ENCODE results near the gene GBA2. TPM values are rescaled to one million over a fixed set of nuclear protein-coding genes. Genes with fewer than 3 reads are reported as not detected.

The GBA2 gene
- total RNA-seq, 1 donor from 2014 or later, result 102 TPM

DNA sequence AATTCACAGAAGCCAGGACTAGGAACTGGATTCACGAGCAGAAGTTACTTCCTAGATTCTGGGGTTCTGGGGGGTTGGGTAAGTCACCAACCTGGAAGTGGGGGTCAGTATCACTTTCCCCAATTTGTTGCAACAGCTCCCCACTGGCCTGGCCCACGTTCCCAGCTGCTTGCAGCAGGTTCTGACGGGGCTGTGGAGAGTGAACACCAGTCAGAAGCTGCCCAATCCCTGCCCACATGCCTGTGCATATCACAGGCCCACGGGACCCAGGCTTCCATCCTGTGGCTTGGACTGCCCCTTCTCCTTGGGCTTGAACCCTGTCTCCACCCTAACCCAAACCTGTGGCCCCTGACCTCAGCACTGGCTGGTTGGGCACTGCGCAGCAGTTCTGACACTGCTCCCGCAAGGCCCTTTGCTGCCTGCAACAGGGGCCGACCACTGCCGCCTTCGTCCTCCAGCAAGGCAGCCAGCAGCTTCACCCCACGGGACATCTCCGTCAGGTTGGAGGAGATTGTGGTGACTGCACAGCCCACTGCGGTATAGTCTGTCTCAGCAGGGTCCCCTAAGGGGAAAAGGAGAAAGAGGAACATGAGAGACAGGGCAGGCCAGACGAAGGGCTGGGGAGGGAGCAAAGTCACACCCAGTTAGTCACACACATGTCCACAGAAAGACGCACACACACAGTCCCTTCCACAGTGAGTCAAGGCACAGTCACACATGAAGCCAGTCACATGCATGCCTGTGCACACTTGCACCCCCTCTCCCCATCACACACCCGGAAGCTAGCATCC is 30.1 kb downstream of the GBA2 start:
- no peak for DNase-seq (ENCODE audit: extremely low read depth, low read depth, low spot score)

DNA sequence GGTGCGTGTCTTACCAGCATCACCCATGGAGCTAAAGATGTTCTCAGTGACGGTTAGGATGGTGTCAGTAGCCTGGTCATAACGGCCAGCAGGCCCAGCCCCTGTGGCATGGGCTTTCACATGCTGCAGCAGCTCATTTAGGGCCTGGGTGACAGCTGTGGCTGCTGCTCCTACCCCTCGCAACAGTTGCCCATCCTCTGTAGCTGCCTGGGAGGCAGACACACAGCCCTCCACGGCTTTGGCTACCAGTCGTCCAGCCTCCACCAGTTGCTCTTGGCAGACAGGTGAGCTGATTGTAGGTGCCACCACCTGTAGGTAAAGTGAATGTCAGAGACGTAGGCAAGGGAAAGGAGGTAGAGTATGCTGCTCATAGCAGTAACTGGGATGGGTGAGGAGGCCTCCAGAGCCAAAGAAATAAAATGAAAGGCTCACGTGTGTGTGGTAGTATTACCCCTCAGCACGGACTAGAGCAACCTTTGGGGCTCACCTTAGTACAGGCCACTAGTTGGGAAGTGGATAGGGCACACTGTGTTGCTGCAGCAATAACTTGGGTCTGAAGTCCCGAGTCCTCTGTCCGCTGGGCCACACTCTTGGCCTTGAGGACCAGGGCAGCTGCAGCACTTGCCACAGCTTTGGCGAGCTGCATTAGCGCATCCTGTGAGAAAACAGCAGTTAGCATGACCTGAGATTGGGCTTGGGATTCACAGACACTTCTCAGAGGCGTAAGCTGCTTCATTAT is 31.7 kb downstream of the GBA2 start:
- DNase-seq (ENCODE audit: extremely low read depth, low read depth, low spot score), result no peak

DNA sequence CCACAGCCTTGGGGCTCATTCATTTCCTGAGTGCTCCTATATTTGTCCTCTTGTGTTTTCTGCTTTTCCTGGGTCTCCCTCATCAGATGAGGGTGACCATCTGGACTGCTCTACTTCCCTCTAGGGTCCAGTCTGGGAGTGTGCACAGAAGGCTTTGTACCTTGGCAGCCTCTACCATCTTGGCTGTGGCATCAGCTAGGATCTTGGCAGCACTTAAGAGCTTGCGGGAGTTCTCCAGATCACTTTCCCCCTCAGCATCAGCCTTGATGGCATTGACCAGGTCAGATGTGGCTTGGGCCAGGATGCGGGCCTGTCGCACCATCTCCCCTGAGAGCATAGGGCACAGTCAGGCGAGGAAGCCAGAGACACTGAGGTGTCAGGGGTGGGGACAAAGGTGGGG is 32.8 kb downstream of the GBA2 start:
- no peak for DNase-seq (ENCODE audit: extremely low read depth, low read depth, low spot score)

- DNase-seq (ENCODE audit: extremely low read depth, low read depth, low spot score), result no peak
These were observed 34.3 kb downstream of the GBA2 start for GRCh38 chr9:35714579-35715252.

GRCh38 chr9:35714123-35714522 is 34.9 kb downstream of the GBA2 start:
- no peak for DNase-seq (ENCODE audit: extremely low read depth, low read depth, low spot score)

DNA sequence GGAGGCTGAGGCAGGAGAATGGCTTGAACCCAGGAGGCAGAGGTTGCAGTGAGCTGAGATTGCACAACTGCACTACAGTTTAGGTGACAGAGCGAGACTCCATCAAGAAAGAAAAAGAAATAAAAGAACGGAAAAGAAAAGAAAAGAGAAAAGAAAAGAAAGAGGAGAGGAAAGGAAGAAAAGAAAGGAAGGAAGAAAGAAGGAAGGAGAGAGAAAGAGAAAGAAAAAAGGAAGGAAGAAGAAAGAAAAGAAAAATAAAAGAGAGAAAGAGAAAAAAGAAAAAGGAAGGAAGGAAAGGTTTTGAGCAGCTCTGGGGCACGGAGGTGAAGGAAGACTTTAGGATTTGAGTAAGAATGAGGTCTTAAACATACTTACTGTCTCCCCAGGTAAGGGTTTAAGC is 35.5 kb downstream of the GBA2 start:
- DNase-seq (ENCODE audit: extremely low read depth, low read depth, low spot score), result no peak

GRCh38 chr9:35712762-35713400 is 36.1 kb downstream of the GBA2 start:
- no peak for DNase-seq (ENCODE audit: extremely low read depth, low read depth, low spot score)

GRCh38 chr9:35711501-35712428 is 37.3 kb downstream of the GBA2 start:
- DNase-seq (ENCODE audit: extremely low read depth, low read depth, low spot score), result no peak

DNA sequence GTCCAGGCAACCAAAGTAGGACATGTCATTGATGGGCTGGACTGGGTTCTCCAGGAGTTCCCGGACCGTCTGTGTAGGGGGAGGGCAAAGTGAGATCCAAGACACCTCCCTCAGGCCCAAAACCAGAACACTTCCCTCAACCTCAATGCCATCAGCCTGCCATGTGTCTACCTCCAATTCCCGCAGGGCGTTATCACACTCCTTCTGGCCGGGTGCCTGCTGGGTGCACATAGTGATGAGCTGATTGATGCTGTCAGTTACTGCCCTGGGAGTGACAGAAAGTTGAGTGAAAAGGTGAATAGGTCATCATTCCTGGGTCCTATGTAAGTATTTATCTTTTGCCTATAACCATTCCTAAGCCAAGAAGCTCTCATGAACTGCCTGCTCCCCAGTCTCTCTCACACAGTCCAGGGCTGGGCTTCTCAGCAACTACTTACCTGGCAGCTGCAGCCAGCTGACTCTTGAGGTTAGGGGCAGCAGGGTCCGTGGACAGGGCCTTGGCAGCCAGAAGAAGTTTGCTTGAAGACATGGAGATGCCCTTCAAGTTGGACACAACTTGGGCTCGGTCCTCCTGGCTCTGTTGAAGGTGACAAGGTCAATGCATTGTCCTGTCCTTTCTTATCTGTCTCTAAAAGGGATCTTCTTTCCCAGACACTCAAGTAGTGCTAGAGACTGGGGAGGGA is 38.1 kb downstream of the GBA2 start:
- no peak for DNase-seq (ENCODE audit: extremely low read depth, low read depth, low spot score)

DNA sequence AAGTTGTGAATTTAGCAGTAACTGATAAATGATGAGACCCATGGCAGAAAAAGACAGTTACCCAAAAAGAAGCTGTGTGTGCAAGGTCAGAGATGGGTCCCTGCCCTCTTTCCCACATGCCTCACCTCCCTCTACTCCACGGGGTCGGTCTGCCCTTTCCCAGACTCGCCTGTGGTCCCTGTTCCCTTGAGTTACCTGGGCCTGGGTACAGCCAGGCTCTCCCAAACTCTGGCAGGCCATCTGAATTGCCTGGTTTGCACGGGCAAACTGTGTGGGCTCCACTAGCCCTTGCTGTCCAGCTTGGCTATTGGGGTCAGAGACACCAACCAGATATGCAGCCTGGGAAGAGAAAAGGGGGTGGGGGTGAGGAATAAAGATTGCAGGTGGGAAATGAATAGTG is 40.9 kb downstream of the GBA2 start:
- DNase-seq (ENCODE audit: extremely low read depth, low read depth, low spot score), result no peak

DNA sequence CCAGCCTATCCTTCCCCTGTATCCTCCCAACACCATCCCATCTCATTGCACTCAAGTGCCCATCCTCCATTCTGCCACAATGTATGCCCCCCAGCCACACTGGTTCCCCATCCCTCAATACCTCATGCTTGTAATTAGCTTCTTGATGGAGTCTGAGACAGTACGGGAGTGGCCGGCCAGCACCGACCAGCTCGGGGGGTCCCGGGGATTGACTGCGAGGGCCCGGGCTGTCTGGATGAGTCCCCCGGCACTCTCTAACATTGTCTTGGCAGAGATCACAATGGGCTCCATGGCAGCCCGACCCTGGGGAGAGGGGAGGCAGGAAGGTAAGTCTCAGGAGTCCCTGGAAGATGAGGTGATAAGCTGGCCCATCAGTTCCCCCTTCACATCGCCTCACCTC is 42.1 kb downstream of the GBA2 start:
- DNase-seq (ENCODE audit: extremely low read depth, low read depth, low spot score), result no peak

GRCh38 chr9:35705836-35706430 is 43.1 kb downstream of the GBA2 start:
- DNase-seq (ENCODE audit: extremely low read depth, low read depth, low spot score), result no peak

DNA sequence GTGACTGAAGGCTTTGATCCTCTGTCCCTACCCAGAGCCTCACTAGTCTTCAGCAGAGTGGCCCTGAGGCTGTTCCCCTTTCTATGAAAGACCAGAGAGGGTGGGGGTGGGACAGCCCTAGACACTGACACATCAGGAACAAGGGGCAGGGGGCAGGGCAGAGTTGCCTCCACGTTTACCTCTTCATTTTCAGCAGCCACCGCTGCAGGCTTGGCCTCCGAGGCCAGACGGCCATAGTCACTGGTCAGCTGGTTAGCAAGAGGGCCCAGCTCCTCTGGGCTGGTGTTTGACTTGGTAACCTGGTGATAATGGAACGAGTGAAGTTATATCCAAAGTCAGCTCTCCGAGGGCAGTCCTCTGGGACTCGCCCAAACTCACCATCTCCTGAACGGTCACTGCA is 43.7 kb downstream of the GBA2 start:
- DNase-seq (ENCODE audit: extremely low read depth, low read depth, low spot score), result no peak

DNA sequence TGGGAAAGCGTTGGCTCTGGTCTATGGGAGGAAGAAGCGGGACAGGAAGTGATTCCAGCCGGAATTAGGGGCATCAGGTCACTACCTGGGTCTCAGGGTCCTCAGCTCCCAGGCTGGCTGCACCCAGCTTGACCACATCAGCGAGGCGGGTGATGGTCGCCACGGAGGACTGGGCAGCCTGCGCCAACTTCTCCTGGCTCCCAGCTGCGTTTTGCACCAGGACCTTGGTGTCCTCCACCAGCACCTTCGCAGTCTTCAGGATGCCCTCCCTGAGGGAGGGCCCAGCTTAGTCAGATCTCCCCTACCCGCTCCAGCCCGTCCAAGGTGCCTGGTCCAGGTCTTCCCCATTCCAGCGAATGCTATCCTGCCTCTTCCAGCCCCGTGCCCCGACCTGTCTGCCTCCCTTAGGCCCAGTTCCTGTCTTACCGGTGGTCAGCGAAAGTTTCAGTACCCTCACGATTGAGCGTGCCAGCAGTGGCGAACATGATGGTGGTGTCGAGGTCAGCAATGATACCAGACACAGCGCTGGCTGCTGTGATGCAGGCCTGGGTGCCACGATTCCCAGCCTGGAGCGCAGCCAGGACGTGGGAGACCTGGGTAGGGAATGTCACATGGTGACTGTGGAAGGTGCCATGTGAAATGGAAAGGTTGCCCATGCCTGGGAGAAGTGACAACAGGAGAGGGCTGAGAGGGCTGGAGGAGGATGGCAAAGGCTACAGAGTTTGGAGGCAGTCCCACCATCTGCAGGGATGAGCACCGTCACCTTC is 44.9 kb downstream of the GBA2 start:
- no peak for DNase-seq (ENCODE audit: extremely low read depth, low read depth, low spot score)

DNA sequence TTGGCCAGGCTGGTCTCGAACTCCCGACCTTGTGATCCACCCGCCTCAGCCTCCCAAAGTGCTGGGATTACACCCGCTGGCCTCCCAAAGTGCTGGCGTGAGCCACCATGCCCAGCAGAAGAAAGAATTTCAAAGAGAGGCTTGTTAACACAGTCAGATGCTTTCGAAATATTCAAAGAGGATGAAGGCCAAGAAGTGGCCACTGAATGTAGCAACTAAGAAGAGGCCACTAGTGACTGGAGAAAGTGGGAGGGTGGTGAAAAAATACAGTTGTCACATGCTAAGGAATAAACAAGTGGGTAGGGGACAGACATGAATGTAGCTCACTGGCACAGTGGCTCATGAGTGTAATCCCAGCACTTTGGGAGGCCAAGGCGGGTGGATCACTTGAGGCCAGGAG is 46.3 kb downstream of the GBA2 start:
- DNase-seq (ENCODE audit: extremely low read depth, low read depth, low spot score), result no peak

GRCh38 chr9:35700942-35701341 is 48.1 kb downstream of the GBA2 start:
- no peak for DNase-seq (ENCODE audit: extremely low read depth, low read depth, low spot score)

GRCh38 chr9:35700031-35700430 is 49.0 kb downstream of the GBA2 start:
- DNase-seq (ENCODE audit: extremely low read depth, low read depth, low spot score), result no peak

- no peak for DNase-seq (ENCODE audit: extremely low read depth, low read depth, low spot score)
These were observed 50.8 kb downstream of the GBA2 start for GRCh38 chr9:35698231-35698630.

DNA sequence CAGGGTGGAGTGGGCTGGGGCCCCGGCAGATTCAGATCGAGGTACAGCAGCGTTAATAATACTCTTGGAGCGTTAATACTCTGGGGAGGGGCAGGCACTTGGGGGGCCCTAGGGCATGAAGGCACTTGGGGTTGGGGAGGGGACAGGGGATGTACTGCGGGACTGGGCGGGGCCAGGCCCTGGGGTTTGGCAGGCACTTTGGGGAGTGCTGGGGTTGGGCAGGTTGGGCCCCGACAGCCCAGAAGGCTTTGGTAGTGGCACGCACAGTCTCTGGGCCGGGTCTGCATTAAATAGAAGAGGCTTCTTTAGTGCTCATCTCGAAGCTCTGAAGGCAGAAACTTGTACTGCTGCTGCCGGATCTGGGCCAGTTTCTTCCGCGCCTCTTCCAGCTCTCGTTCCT is 51.5 kb downstream of the GBA2 start:
- no peak for DNase-seq (ENCODE audit: extremely low read depth, low read depth, low spot score)

Measured in glomerular endothelial cell (primary cell).